GM18502 (cell line): Measurements from ENCODE around the gene MED12L.
"Not testable (repeated sequence)": the region's sequence is repeated elsewhere in the genome, so short reads cannot be mapped to it uniquely, and the experiment has no call there.

ENCODE experiments used
- ATAC-seq: cut with Tn5 transposase; IDR thresholded peaks from one replicate; pipeline ENCODE4 v1.9.1; 2021; ENCODE audit warnings: mild to moderate bottlenecking; ENCODE audit not compliant: unreplicated experiment, poor library complexity

MED12L gene

GRCh38 chr3:151085227-151085888, at the start of gene MED12L:
Gene MED12L (plus strand): TSS chr3:151085664. CDS start chr3:151086927, 1,263 bp downstream.
- peak; percentile 67 for ATAC-seq

DNA sequence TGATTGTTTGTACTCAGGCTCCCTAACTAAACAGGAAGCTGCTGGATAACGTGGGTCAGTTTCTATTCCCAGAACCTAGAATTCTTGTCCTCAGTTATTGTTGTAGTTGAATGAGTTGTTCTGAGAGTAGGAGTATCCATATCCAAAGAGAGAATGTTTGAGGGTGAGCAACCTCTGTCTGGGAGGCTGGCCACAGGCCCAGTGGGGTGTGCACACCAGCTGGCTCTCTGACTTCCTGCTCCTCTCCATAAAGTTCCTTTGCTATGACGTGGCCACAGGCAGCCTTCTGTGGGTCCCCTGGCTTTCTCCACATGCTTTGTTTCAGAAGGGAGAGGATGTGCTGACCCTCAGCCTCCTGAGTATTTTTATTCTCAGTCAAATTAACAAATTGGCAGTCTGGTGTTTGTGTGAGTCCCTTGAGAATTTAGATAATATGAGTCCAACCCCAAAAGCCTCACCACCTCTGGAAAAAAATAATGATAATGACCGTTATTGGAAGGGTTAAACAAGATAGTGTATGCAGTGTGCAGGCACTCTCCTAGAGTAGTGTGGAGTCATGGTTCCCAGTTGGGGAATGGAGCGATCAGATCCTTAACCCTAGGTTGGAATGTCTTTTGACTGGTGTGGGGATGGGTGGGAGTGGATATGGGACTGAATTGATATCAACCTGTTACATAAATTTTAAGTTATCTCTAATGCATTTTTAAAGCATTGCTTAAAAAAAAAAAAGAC, 47.6 kb upstream of the MED12L start:
- ATAC-seq = no peak

DNA sequence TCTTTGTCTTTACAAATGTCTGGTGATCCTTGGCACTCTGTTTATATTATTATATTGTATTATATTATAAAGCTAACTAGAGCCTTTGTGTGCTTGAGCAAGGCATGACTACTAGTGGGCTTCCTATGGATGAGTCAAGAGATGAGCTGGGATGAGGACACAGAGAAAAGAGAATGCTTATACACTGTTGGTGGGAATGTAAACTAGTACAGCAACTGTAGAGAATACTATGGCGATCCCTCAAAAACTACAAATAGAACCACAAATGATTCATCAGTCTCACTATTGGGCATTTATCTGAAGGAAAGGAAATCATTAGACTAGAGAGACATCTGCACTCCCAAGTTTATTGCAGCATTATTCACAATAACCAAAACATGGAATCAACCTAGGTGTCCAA, 40.8 kb upstream of the MED12L start:
- ATAC-seq = no peak

DNA sequence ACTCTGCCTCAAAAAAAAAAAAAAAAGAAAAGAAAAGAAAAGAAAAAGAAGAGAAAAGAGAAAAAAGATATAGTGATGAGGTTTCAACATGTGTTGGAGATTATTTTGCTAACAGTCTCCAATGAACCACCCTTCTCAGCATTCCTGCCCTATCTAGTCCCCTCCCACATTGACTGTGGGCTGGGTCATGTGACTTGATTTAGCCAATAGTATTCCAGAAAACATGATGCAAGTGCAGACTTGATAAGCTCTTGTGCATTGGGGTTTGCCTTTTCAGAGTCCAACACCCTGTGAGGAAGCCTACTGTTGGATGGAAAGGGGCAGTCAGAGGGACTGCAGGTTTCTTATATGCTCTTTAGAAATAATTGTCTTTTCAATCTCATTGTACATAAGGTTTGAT, 37.8 kb upstream of the MED12L start:
- ATAC-seq = no peak

DNA sequence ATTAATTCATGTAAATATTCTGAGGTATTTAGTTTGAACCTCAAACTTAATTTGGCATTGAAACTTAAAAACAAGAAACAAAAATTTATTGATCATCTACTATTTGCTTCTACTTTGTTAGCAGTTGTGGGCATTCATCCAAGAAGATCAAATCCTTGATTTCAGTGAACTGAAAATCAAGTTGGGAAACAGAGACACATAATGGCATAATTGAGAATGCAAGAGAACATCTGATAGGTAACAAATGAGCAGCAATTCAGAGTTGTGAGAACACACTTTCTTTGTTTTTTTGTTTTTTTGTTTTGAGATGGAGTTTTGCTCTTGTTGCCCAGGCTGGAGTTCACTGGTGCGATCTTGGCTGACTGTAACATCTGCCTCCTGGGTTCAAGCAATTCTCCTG, 33.9 kb upstream of the MED12L start:
- ATAC-seq = no peak

DNA sequence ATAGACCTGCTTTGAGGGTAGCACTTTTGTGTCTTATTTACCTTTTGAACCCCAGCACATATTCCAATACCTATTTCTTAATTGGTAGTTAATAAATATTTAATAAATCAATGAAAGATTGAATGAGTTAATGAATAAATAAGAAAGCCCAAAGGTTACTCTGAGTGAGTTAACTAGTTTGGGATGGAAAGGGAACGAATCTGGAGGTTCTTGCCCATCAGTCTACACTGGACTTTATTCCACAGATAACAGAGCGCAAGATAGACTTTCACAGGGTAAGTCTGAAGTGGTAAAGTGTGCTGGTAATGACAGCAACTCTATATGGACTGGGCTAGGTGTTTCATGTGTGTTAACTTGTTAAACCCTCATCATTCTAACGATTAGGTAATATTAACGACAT, 33.1 kb upstream of the MED12L start:
- ATAC-seq = no peak

DNA sequence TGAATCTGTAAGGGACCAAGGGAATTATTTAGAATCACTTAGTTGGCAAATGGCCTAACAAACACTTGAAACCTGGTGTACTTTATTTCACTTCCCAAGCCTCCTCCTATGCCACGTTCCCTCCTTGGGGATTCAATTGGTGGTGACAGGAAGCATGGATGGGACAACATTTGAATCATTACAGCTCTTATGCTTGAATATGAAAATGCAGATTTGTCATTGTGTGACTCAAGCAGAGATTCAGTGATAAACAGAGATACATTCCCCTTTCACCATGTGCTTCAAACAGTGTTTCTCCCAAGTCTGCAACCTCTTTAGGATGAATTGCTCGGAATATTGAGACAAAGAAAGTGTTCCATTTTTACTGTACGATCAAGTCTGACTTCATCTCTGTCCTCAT, 32.7 kb upstream of the MED12L start:
- ATAC-seq = no peak

DNA sequence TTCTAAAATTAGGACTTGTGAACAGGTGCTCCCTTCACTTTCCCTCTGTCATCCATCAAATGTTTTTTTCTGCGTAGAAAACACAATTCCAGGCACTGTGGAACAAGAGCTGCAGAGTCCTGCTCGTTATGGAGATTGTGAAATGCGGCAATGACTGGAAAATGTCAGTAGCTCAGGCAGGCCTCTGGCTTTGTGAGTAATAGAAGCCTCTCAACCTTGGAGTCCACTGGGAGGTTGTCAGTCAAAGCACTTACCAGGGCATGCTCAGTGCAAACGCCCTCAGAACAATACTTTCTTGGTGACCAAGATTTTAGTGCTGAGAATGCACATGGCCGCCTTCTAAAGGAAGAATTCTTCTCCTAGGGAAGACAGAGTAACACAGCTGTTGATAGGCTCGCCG, 26.7 kb upstream of the MED12L start:
- no peak for ATAC-seq

GRCh38 chr3:151062611-151063010, 22.9 kb upstream of the MED12L start:
- no peak for ATAC-seq

- ATAC-seq = peak; percentile 48
Measured at GRCh38 chr3:151067158-151067557, 18.3 kb upstream of the MED12L start.

DNA sequence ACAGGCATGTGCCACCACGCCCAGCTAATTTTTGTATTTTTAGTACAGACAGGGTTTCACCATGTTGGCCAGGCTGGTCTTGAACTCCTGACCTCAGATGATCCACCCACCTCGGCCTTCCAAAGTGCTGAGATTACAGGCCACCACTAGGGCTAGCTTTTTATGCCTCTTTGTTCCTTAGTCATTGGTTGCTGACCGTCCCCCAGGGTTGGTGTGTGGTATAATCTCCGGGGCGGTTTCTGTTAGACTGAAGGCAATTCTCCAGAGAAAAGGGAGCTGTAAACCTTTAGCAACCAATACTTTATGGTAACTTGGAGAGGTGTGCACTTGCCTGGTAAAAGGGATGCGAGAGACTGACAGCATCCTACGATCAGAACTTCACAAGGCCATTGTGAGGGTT, 12.6 kb upstream of the MED12L start:
- not testable (repeated sequence) for ATAC-seq

GRCh38 chr3:151074256-151074655, 11.2 kb upstream of the MED12L start:
- no peak for ATAC-seq

GRCh38 chr3:151075869-151076562, 9.4 kb upstream of the MED12L start:
- no peak for ATAC-seq

DNA sequence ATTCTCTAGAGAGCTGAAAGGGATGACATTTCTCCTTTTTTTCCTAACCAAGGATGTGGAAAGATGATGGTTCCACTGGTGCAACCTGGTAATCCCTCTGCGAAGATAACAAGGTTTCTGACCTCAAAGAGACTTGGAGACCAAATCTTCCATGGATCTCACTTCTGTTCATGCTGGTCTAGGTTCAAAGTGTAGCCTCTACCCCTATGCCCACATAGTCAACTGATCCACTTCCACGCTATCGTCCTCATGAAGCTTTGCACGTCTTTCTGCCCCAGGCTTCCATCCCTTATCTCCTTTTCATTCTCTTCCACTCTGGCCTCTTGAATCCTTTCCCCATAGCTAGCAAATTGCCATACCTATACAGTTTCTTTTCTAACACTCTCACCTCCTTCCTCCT, 8.8 kb upstream of the MED12L start:
- no peak for ATAC-seq

DNA sequence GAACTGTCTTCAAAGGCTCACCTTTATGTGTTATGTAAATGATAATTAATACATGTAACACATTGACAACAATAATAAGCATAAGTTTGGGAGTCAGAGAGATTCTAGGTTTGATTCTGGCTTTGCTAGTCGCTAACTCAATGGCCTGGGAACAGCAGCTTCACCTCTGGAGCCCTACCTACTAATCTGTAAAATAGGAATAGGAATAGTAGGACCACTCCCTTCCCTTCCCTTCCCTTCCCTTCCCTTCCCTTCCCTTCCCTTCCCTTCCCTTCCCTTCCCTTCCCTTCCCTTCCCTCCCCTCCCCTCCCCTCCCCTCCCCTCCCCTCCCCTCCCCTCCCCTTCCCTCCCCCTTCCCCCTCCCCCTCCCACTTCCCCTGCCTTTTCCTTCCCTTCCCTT, 4.4 kb upstream of the MED12L start:
- ATAC-seq = not testable (repeated sequence)

GRCh38 chr3:151082880-151083838, 2.3 kb upstream of the MED12L start:
- no peak for ATAC-seq

GRCh38 chr3:151084893-151085226, 604 bp upstream of the MED12L start:
- ATAC-seq = no peak

DNA sequence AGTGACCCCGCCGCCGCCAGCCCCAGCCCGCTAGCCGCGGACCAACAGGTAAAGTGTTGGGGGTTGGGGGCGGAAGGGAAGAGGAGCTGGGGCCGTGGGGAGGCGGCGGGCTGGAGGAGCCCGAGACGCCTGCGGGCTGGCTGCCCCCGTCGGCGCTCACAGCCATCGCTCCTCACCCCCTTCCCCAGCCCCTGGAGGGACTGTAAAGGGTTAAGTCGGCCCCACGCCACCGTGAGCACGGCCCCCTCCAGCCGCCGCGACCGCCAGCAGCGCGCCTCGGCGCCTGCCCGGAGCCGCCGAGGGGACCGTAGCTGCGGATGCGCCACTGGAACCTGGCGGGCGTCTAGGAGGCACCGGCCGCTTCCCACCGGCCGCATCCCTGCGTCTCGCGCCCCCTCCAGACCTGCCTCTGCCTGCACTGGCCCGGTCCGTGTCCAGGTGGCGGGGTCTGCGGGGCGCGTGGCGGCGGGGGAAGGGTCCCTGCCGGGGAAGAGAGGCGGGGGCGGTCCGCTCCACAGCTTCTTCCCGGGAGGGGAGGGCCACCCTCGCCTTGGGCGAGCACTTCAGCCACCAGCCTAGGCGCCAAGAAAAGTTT, 522 bp downstream of the MED12L start:
- peak; percentile 21 for ATAC-seq

DNA sequence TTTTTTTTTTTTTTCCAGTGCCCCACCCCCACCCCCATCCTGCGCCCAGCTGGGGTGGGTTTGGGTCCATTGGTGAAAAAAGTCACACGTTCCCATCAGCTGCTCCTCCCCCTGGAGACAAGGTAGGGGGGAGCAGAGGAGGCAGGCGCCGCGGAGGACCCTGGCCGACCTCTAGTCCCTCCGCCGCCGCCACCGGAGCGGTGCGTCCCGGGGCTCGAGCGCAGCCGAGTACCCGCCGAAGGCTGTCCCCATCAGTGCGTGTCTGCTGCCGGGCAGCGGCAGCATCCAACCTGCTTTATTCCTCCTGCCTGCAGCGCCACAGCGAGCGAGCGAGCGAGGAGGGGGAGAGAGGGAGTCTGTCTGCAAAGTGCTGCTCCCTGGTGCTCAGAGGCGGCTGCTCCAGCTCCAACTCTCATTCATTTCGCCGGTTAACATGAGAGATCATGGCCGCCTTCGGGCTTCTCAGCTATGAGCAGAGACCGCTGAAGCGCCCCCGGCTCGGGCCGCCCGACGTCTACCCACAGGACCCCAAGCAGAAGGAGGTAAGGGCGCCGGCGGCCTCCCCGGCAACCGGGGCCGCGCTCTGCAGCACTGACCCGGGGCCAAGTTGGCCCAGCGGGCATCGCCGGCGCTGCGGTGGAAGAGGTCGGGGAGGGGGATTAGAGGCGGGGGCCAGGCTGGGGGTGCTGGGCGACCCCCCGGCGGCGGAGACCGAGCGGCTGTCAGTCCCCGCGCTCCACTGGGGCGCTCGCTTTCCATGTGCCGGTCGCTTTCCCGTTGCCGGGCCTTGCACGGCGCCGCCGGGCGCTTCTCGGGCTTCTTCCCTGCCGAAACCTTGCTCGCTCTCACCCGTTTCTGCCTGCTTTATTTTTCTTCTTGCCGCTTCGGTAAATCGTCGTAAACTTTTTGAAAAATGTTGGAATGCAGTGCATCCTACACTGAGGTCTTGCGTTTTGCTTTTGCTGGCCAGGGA, 1.3 kb downstream of the MED12L start:
- ATAC-seq = peak; percentile 80
